NCI-H2227 treated with DMSO at 0.1 percent for 48 hours (cell line): Measurements from ENCODE around the gene KLHL10.
"Not testable (repeated sequence)": the region's sequence is repeated elsewhere in the genome, so short reads cannot be mapped to it uniquely, and the experiment has no call there.

Experiments
- DNase-seq: peaks from one replicate; lab custom pipeline; 2025; lab: John Stamatoyannopoulos, UW

The KLHL10 gene

DNA sequence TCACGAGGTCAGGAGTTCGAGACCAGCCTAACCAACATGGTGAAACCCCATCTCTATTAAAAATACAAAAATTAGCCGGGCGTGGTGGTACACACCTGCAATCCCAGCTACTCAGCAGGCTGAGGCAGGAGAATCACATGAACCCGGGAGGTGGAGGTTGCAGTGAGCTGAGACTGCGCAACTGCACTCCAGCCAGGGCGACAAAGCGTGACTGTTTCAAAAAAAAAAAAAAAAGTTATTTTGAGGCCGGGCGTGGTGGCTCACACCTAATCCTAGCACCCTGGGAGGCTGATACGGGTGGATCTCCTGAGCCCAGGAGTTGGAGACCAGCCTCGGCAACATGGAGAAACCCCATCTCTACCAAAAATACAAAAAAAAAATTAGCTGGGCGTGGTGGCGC, 13.8 kb downstream of the KLHL10 start:
- DNase-seq, result not testable (repeated sequence)

- DNase-seq, result peak; percentile 69
Measured at GRCh38 chr17:41860254-41860931, 22.8 kb downstream of the KLHL10 start.

GRCh38 chr17:41863074-41863848, 25.6 kb downstream of the KLHL10 start:
- no peak for DNase-seq

DNA sequence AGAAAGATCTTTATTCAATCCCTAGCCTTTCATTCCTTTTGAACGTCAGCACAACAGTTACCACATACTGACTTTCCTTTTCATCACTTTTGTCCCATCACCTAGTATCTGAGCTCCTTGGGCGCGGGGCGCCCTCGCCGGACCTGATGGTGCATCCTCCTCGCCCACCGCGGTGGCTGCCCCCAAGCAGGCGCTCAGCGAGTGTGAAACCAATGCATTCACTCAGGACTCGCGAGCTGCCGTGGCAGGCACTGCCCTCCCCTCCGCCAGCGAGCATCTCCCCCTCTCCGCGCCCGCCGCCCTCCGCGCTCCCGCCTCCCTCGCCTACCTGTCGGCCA, 26.8 kb downstream of the KLHL10 start:
- no peak for DNase-seq

GRCh38 chr17:41864836-41865595, 27.4 kb downstream of the KLHL10 start, which contains the start of gene KLHL11:
Gene KLHL11, minus strand, starts transcription at chr17:41865423. Its CDS starts 53 bp downstream, at chr17:41865370.
- peak; percentile 89 for DNase-seq

GRCh38 chr17:41865596-41865893, 27.9 kb downstream of the KLHL10 start:
- DNase-seq, result no peak

DNA sequence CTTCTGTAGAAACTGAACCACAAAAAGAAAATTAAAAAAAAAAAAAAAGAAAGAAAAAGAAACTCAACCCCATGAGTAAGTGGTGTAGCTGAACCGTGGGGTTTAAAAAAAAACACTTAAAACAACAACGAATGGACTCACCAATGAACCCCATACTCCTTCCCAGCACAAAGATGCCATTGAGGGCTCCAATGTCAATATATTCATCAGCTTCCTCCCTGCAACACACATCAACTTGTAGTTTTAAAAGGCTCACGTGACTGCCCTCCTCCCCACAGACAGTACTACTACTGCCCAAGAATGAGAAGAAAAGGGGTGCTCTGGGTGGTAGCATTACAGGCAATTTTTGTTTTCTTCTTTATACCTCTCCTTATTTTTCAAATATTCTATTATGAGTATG, 30.9 kb downstream of the KLHL10 start:
- no peak for DNase-seq

- DNase-seq, result no peak
Measured at GRCh38 chr17:41869426-41869825, 31.8 kb downstream of the KLHL10 start.

- DNase-seq, result no peak
Measured at GRCh38 chr17:41870097-41870496, 32.5 kb downstream of the KLHL10 start.

- DNase-seq, result no peak
Measured at GRCh38 chr17:41870627-41871026, 33.0 kb downstream of the KLHL10 start.

DNA sequence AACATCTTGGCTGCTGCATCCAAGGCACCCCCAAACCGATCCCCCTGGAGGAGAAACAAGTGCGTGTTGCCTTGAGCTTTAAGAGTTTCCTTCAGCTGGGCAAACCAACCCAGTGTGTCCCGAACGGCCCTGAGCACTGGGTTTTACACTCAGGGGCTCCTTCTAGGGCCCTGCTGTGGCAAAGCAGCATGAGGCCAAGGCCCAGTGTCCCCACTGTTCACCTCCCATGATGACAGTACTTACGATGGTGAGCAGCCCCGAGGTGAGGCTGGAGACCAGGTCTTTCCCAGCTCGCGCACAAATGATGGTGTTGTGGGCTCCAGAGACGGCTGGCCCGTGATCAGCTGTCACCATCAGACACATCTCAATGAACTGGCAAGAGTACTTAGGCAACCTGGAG, 34.2 kb downstream of the KLHL10 start:
- DNase-seq, result no peak

DNA sequence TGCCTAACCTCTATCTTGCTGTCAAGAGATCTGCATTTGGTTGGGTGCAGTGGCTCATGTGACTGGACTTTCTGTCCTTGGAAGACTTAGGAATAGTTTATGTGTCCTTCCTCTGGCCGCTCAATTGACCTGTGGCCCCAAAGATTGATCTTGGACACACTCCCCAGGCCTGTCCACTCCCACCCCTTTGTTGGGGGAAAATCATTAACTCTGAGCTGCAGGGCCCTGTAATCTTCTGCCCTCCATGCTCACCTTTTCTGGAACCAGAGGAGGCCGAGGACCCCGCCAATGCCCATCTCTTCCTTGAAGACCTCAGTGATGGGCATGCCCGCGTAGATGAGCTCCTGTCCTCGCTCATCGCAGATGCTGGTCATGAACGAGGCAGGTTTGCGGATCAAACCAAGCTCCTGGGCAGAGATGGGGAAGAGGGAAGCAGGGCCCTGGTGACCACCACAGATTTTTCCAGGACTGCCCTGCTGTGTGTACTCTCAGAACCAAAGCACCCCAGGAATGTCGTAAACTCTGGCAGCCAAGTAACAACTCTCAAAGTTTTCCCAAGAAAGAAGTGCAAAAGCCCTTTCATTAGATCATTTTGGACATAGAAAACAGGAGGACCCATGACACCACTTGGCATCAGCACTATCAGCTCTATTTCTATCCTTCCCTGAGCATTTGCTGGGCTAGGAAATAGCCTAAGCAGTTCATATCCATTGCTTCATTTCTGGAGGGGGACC, 36.1 kb downstream of the KLHL10 start:
- DNase-seq, result no peak

DNA sequence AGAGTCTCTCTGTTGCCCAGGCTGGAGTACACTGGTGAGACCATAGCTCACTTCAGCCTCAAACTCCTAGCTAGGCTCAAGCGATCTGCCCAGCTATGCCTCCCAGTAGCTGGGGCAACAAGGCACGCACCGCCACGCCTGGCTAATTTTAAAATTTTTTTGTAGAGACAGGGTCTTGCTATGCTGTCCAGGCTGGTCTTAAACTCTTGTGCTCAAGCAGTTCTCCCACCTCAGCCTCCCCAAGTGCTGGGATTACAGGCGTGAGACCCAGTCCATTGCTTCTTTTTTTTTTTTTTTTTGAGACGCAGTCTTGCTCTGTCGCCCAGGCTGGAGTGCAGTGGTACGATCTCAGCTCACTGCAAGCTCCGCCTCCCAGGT, 36.7 kb downstream of the KLHL10 start:
- DNase-seq, result not testable (repeated sequence)

DNA sequence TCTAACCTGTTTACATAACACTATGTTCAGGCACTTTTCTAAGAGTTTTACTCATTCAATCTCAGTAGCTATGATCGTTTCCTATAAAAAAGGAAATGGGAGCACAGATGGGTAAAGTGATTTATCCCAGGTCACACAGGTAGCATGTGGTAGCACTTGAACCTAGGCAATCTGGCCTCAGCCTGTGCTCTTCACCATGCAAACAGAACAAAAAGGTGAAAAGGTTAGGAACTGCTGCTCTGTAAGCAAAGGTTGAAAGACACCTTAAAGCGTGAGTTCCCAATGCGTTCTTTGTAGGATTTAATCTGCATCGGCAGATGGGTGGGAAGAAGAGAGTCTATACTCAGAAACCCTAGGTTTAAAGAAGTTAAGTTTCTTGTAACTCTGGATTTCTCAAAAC, 42.5 kb downstream of the KLHL10 start:
- no peak for DNase-seq

DNA sequence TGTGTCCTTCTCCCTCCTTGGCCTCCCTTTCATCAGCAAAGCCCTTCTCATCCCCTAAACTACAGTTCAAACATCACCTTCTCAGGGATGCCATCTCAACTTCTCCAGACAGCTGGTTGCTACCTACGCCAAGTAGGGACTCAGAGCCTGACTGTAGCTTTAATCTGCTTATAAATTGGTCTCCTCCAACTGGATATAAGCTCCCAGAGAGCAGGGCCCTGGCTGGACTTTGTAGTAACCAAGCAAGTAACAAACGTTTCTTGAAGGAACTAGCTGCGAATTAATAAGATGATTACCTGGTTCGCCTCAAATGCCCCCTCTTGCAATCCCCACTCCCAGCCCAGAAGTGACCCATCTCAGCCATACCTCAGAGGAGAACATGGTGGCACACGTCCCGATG, 45.1 kb downstream of the KLHL10 start:
- DNase-seq, result no peak

- DNase-seq, result no peak
Measured at GRCh38 chr17:41885733-41886132, 48.1 kb downstream of the KLHL10 start.

- DNase-seq, result no peak
Measured at GRCh38 chr17:41888332-41888965, 50.8 kb downstream of the KLHL10 start.

DNA sequence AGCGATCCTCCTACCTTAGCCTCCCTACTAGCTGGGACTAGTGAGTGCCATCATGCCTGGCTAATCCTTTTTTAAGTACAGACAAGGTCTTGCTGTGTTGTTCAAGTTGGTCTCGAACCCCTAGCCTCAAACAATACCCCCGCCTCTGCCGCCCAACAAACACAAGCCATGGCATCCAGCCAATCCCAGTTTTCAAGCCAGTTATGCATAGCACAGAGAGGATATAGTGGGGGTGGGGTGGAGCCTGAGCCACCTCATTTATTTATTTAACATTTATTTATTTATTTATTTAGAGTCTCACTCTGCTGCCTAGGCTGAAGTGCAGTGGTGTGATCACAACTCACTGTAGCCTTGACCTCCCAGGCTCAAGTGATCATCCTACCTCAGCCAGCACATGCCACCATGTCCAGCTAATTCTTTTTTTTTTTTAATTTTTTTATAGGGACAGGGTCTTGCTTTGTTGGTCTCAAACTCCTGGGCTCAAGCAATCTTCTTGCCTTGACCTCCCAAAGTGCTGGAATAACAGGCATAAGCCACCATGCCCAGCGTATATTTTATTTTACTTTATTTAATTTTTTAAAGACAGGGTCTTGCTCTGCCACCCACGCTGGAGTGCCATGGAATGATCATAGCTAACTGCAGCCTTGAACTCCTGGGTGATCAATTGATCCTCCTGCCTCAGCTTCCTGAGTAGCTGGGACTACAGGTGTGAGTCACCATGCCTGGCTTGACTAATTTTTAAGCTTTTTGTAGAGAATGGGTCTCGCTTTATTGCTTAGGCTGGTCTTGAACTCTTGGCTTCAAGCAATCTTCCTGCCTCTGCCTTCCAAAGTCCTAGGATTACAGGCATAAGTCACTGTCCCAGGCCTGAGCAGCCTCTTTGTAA, 53.8 kb downstream of the KLHL10 start:
- no peak for DNase-seq

GRCh38 chr17:41892021-41892376, 54.4 kb downstream of the KLHL10 start:
- DNase-seq, result no peak

DNA sequence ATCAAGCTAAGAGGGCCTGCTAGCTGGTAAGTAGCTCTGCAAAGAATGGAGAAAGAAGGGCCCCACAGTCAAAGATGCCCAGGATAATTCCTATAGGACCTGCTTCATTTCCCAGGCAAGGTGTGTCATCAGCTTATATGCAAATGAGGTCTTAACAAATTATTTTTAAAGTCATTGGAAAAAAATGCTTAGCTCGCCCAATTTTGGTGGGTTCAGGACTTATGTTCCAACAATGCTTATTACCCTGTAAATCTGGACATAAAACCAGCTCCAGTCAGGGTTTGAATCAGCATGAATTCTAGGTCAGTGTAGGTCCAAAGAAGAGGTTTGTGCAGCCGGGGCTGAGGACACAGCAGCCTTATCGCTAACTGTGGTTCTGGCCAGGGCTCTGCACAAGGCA, 55.8 kb downstream of the KLHL10 start:
- no peak for DNase-seq

GRCh38 chr17:41894791-41895331, 57.2 kb downstream of the KLHL10 start:
- no peak for DNase-seq
